K562 (cell line): ENCODE results near the gene APBA2. TPM values are rescaled to one million over a fixed set of nuclear protein-coding genes. Genes with fewer than 3 reads are reported as not detected.

ENCODE experiments used
- DIDO1 ChIP-seq: fragments of 450-650 bp; IDR thresholded peaks from 2 replicates; pipeline ENCODE4 v1.6.1; 2016; ENCODE audit warnings: low read depth, missing biosample characterization, missing genetic modification characterization
- DPF2 ChIP-seq: fragments of 450-650 bp; IDR thresholded peaks from 2 replicates; pipeline ENCODE4 v1.6.1; 2016
- EHMT2 ChIP-seq: fragments of 450-650 bp; IDR thresholded peaks from 2 replicates; pipeline ENCODE4 v1.6.1; 2018; ENCODE audit warnings: antibody characterized with exemption
- HIVEP1 ChIP-seq: fragments of 250-450 bp; sonication (Bioruptor Pico); IDR thresholded peaks from 2 replicates; pipeline ENCODE4 v1.4.0; 2020; ENCODE audit warnings: mild to moderate bottlenecking
- KAT2B ChIP-seq: IDR thresholded peaks from one replicate; pipeline ENCODE4 v1.6.1; 2012; ENCODE audit warnings: low read depth, mild to moderate bottlenecking, control low read depth, inconsistent platforms, low read length, moderate library complexity
- KLF1 ChIP-seq: fragments of 450-650 bp; IDR thresholded peaks from 2 replicates; pipeline ENCODE4 v1.6.1; 2016; ENCODE audit warnings: missing genetic modification characterization, missing compliant biosample characterization
- LEF1 ChIP-seq: fragments of 450-650 bp; IDR thresholded peaks from 2 replicates; pipeline ENCODE4 v1.6.1; 2016; ENCODE audit warnings: mild to moderate bottlenecking
- NR2C2 ChIP-seq, 2 experiments: fragments of 200-800 bp in 1 of 2; sonication (Bioruptor generic) in 1 of 2; sonication (generic) in 1 of 2; formaldehyde crosslinking in 1 of 2; IDR thresholded peaks; 2 replicates each; pipeline versions ENCODE4 v1.6.1 to v1.8.0; 2016 to 2022; ENCODE audit warnings: mild to moderate bottlenecking in 1 of 2, missing compliant biosample characterization in 1 of 2, missing genetic modification characterization in 1 of 2, missing genetic modification reagents in 1 of 2
- PBX2 ChIP-seq, 2 experiments: IDR thresholded peaks in 1 of 2; conservative IDR thresholded peaks in 1 of 2; 2 replicates each; pipeline ENCODE4 v1.6.1; 2016; ENCODE audit warnings: low read depth in 2 of 2, mild to moderate bottlenecking in 1 of 2, missing compliant biosample characterization in 1 of 2, missing genetic modification characterization in 1 of 2, moderate library complexity in 1 of 2
- SPI1 ChIP-seq: IDR thresholded peaks from 2 replicates; pipeline ENCODE4 v1.6.1; 2011; ENCODE audit warnings: low read depth, low read length, control low read depth, borderline replicate concordance
- TAF15 ChIP-seq: fragments of 200-400 bp; formaldehyde crosslinking; IDR thresholded peaks from 2 replicates; pipeline ENCODE4 v1.6.1; 2017; ENCODE audit warnings: mild to moderate bottlenecking, low read depth, low read length, moderate library complexity
- TSC22D4 ChIP-seq: fragments of 450-650 bp; IDR thresholded peaks from 2 replicates; pipeline ENCODE4 v1.6.1; 2016; ENCODE audit warnings: missing genetic modification characterization, missing biosample characterization, control low read depth
- YY1 ChIP-seq, 3 experiments: IDR thresholded peaks; 2 replicates each; pipeline ENCODE4 v1.6.1; 2011; ENCODE audit warnings: low read length in 2 of 3, mild to moderate bottlenecking in 2 of 3, moderate library complexity in 2 of 3, borderline replicate concordance in 1 of 3, control low read depth in 1 of 3, low read depth in 1 of 3; ENCODE audit not compliant: insufficient read depth in 3 of 3, insufficient replicate concordance in 2 of 3, control insufficient read depth in 1 of 3, insufficient read length in 1 of 3; ENCODE audit errors: extremely low read depth in 1 of 3
- ZNF121 ChIP-seq: sonication (generic); formaldehyde crosslinking; conservative IDR thresholded peaks from 2 replicates; pipeline ENCODE4 v1.8.0; 2022; ENCODE audit warnings: missing genetic modification reagents
- ZNF316 ChIP-seq: fragments of 450-650 bp; IDR thresholded peaks from 2 replicates; pipeline ENCODE4 v1.6.1; 2016
- ZNF407 ChIP-seq: fragments of 450-650 bp; IDR thresholded peaks from 2 replicates; pipeline ENCODE4 v1.6.1; 2016; ENCODE audit warnings: low read depth
- ZNF717 ChIP-seq: fragments of 250-450 bp; sonication (Bioruptor Pico); IDR thresholded peaks from 2 replicates; pipeline ENCODE4 v1.5.0; 2021
- ZSCAN32 ChIP-seq: fragments of 450-650 bp; formaldehyde crosslinking; IDR thresholded peaks from 2 replicates; pipeline ENCODE4 v1.4.0; 2020; ENCODE audit warnings: mild to moderate bottlenecking, moderate library complexity
- polyA plus RNA-seq, 8 experiments: library from polyadenylated mRNA; depleted of rRNA in 4 of 8; stranded (reverse) in 5 of 8; unstranded in 3 of 8; fragments of >200 nt; fragmentation: Nextera tagmentation in 2 of 8; fragmentation: Illumina TruSeq in 1 of 8; extraction: Ambion mirVana in 2 of 8; extraction: Trizol in 1 of 8; gene quantifications; 2 replicates each; pipeline versions ENCODE4 v1.2.1 to v1.2.3, GENCODE V29; 2011 to 2014; ENCODE audit warnings: inconsistent platforms in 1 of 8, missing spikeins in 1 of 8
- total RNA-seq, 7 experiments: library from RNA; depleted of rRNA in 6 of 7; stranded (reverse); fragments of >200 nt in 6 of 7; fragmentation: Illumina TruSeq in 2 of 7; extraction: Trizol in 2 of 7; gene quantifications; 2 replicates each; pipeline versions ENCODE4 v1.2.1 to v1.2.3, GENCODE V29; 2011 to 2021; ENCODE audit warnings: low replicate concordance in 1 of 7

APBA2 gene
- total and polyA plus RNA-seq, 9 of the 15 experiments (the other 6 are each of a cell fraction or from before 2014, with no cell fraction given): 0.24 to 40.9 (median 25.2) TPM

GRCh38 chr15:28927043-28927442 lies 41.3 kb downstream of the APBA2 start (continued):
- no peak for TF ChIP-seq KAT2B
- no peak for TF ChIP-seq ZNF121
- no peak for TF ChIP-seq LEF1
- peak; percentile 51; the same call in 1 of the 2 replicates for TF ChIP-seq ZNF316
- no peak for TF ChIP-seq SPI1
- peak; percentile 51; the same call in 1 of the 2 replicates for TF ChIP-seq EHMT2
- TF ChIP-seq NR2C2 (CRISPR knock-in tag; IDR thresholded peaks at IDR 0.05): no peak
- no peak for TF ChIP-seq NR2C2 (tag; IDR thresholded peaks at IDR 0.05)
- no peak for TF ChIP-seq DIDO1 (tag)
- peak; percentile 87 for TF ChIP-seq DPF2
- TF ChIP-seq TSC22D4 (tag): no peak
- TF ChIP-seq PBX2 (CRISPR knock-in tag; IDR thresholded peaks at IDR 0.05; ENCODE audit: low read depth): no peak
- no peak for TF ChIP-seq PBX2 (tag; conservative IDR thresholded peaks at IDR 0.05; ENCODE audit: low read depth)
- no peak for TF ChIP-seq TAF15
- no peak for TF ChIP-seq ZSCAN32 (CRISPR knock-in tag)
- no peak for TF ChIP-seq KLF1
- no peak for TF ChIP-seq HIVEP1 (CRISPR knock-in tag)
- no peak for TF ChIP-seq ZNF717 (CRISPR knock-in tag)
- TF ChIP-seq ZNF407: no peak
- TF ChIP-seq YY1 (IDR thresholded peaks at IDR 0.05; ENCODE audit: borderline replicate concordance in 1 of 3, control insufficient read depth in 1 of 3, extremely low read depth in 1 of 3, insufficient read depth in 3 of 3, insufficient read length in 1 of 3, insufficient replicate concordance in 2 of 3, low read depth in 1 of 3, low read length in 2 of 3): no peak
